GM06990 (cell line): ENCODE data around the gene TEKT5.
"Not testable (repeated sequence)": the region's sequence is repeated elsewhere in the genome, so short reads cannot be mapped to it uniquely, and the experiment has no call there.

Source experiments
- DNase-seq: peaks from one replicate; pipeline ENCODE4 v3.0.0-alpha.2; 2011; ENCODE audit not compliant: insufficient read length; ENCODE audit errors: extremely low read depth
- H3K27me3 ChIP-seq: replicated peaks from 2 replicates; pipeline ENCODE4 v1.6.0; 2011; ENCODE audit warnings: low read length; ENCODE audit not compliant: control insufficient read depth, insufficient read depth
- H3K36me3 ChIP-seq: 2 replicates; pipeline ENCODE4 v1.5.1; 2011; ENCODE audit warnings: low read length; ENCODE audit not compliant: control insufficient read depth, insufficient read depth
- H3K4me3 ChIP-seq: replicated peaks from 2 replicates; pipeline ENCODE4 v1.5.1; 2011; ENCODE audit warnings: low read depth, mild to moderate bottlenecking, control low read depth, low read length
- TF ChIP-seq, protein P1 (sequence below): IDR thresholded peaks from 2 replicates; pipeline ENCODE4 v1.5.1; 2011; ENCODE audit warnings: low read length, control low read depth, mild to moderate bottlenecking, inconsistent platforms; ENCODE audit not compliant: insufficient read depth, poor library complexity, severe bottlenecking

Gene TEKT5

DNA sequence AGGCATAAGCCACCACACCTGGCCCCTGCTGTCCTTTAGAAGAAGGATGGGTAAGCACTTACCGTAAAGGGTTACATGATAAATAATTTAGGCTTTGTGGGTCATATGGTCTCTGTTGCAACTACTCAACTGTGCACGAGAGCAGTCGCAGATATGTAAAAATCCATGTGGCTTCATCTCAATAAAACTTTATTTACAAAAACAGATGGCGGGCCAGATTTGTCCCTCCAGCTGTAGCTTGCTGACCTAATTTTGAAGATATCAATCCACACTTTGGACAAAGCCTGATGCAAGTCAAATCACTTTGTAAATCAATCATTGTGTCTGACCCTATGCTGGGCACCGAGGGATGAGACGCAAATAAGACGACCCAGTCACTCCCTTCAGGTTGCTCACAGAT, 12.1 kb downstream of the TEKT5 start:
- H3K27me3 ChIP-seq, result no peaks in the 10 kb centered on the region; the same call in 1 of the 2 replicates
- no peak for DNase-seq
- TF ChIP-seq, protein P1, sequence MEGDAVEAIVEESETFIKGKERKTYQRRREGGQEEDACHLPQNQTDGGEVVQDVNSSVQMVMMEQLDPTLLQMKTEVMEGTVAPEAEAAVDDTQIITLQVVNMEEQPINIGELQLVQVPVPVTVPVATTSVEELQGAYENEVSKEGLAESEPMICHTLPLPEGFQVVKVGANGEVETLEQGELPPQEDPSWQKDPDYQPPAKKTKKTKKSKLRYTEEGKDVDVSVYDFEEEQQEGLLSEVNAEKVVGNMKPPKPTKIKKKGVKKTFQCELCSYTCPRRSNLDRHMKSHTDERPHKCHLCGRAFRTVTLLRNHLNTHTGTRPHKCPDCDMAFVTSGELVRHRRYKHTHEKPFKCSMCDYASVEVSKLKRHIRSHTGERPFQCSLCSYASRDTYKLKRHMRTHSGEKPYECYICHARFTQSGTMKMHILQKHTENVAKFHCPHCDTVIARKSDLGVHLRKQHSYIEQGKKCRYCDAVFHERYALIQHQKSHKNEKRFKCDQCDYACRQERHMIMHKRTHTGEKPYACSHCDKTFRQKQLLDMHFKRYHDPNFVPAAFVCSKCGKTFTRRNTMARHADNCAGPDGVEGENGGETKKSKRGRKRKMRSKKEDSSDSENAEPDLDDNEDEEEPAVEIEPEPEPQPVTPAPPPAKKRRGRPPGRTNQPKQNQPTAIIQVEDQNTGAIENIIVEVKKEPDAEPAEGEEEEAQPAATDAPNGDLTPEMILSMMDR, result no peak
- no peak overlapping the region for H3K4me3 ChIP-seq
- H3K36me3 ChIP-seq, result no peaks in the 10 kb centered on the region

DNA sequence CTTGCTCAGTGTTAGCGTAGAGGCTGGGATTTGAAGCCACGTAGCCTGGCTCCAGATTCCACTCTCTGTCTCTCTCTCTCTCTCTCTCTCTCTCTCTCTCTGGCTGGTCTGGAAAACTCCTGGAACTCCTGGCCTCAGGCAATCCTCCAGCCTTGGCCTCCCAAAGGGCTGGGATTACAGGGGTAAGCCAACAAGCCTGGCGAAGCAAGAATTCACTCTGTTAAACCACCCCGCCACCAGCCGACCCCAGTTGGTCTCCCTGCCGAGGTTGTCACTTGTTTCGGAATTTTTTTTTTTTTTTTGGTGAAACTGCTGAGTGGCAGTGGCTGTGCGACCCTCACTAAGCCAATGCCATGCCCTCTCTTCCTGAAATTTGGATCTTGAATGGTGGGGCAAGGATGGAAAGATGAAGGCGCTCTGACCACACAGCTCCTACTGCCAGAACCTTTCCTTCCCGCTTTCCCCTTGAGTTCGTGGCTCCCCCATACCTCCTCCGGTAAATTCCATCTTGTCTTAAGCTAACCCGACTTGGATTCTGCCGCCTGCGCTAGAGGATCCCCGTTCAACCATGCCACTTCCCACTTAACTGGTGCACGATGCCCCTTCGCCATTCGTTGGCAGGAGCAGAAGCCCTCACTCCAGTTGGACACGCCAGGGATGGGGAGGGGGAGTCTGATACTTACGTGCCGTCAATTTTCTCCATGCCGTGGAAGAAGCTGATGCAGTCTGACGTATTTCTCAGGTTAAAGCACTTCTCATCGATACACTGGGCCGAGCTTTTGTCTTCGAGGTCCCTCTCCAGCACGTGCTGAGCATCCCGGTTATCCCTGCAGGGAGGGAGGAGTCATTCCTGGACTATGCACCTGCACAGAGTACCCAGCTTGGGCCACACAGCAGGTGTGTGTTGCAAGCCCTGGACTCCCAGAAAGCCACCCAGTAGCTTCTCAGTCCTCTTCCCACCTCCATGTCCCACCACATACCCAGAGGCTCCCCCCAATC, 13.1 kb downstream of the TEKT5 start:
- Histone ChIP-seq H3K27me3 (no peaks in the 10 kb centered on the region; the same call in 1 of the 2 replicates), H3K36me3 (no peaks in the 10 kb centered on the region), H3K4me3 (no peak overlapping the region)
- TF ChIP-seq, protein P1, result no peak
- DNase-seq, result no peak

DNA sequence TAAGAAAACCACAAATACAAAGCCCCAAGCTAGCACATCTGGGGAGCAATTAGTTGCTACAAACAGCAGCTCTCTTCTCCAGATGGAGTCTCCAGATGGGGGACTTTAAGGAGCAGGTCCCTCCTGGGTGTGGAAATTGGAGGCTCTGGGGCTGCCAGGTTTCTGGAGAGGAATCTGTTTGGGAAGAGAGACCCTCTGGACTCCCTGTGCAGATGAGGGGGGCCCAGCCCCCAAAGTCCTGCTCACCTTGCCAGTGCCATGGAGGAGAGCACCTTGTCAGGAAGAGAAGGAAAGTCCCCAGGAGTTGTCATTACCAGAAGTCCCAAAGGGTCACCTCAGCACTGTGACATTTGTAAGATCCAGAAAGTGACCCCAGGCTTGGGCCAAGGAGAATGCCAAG, 14.8 kb downstream of the TEKT5 start:
- TF ChIP-seq, protein P1, result no peak
- H3K36me3 ChIP-seq, result no peaks in the 10 kb centered on the region
- no peak for DNase-seq
- no peak overlapping the region for H3K4me3 ChIP-seq
- H3K27me3 ChIP-seq, result no peaks in the 10 kb centered on the region; the same call in 1 of the 2 replicates

DNA sequence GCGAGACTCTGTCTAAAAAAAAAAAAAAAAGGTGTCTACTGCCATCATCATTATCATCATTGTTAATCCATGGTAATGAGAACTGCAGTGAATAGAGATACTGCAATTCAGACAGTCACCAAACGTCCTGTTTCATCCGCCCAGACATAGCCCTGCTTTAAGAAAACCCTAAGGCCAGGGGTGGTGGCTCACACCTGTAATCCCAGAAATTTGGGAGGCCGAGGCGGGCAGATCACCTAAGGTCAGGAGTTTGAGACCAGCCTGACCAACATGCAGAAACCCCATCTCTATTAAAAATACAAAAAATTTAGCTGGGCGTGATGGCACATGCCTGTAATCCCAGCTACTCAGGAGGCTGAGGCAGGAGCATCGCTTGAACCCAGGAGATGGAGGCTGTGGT, 15.3 kb downstream of the TEKT5 start:
- not testable (repeated sequence) for H3K36me3 ChIP-seq, H3K4me3 ChIP-seq, H3K27me3 ChIP-seq, DNase-seq

DNA sequence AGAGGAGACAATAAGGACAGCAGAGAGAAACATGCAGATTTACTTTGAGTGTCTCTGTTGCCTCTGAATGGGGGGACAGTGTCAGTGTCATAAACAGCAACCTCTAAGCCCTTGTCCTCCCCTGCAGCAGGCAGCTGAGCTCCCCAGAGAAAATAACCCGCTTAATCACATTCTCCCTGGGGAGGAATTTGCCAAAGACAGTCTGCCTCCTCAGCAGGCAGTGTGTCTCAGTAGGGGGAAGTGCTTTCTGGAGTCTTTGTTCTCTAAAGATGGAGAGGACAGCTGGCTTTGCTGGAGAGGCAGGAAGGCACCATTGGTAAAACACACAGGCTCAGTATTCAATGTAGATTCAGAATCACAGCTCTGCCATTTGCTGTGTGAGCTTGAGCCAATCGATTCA, 16.1 kb downstream of the TEKT5 start:
- no peaks in the 10 kb centered on the region; the same call in 1 of the 2 replicates for H3K27me3 ChIP-seq
- TF ChIP-seq, protein P1, result no peak
- no peak overlapping the region for H3K4me3 ChIP-seq
- DNase-seq, result no peak
- no peaks in the 10 kb centered on the region for H3K36me3 ChIP-seq

DNA sequence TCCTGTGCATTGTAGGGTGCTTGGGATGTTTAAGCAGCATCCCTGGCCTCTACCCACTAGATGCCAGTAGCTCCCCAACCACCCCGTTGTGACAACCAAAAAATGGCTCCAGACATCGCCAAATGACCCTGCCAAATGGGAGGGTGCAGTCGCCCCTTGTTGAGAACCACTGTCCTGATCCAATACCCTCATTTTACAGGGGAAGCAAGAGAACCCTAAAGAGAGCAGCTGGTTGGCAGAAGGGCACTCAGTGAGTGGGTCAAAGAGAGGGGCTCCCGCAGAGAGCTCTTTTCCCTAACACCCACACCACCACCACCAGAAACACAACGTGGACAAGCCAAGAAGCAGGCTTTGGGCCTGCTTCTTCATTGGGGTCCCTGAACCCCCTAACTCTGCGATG, 18.4 kb downstream of the TEKT5 start:
- H3K4me3 ChIP-seq, result no peak overlapping the region
- no peak for DNase-seq
- TF ChIP-seq, protein P1, result no peak
- H3K36me3 ChIP-seq, result no peaks in the 10 kb centered on the region
- no peaks in the 10 kb centered on the region; the same call in 1 of the 2 replicates for H3K27me3 ChIP-seq
